Epithelial cell of esophagus (primary cell): ENCODE results near the gene SNCAIP.

ENCODE experiments used
- DNase-seq: peaks from one replicate; pipeline ENCODE4 v3.0.0; 2010; ENCODE audit warnings: low read depth
- H3K4me3 ChIP-seq: 2 replicates; pipeline ENCODE4 v1.5.1; 2011; ENCODE audit warnings: mild to moderate bottlenecking, low read length, control low read depth
- CTCF ChIP-seq: IDR thresholded peaks from 2 replicates; pipeline ENCODE4 v1.5.1; 2011; ENCODE audit warnings: low read depth, mild to moderate bottlenecking, low read length, control low read depth, inconsistent platforms; ENCODE audit not compliant: insufficient read depth; ENCODE audit errors: missing control alignments

Gene SNCAIP

DNA sequence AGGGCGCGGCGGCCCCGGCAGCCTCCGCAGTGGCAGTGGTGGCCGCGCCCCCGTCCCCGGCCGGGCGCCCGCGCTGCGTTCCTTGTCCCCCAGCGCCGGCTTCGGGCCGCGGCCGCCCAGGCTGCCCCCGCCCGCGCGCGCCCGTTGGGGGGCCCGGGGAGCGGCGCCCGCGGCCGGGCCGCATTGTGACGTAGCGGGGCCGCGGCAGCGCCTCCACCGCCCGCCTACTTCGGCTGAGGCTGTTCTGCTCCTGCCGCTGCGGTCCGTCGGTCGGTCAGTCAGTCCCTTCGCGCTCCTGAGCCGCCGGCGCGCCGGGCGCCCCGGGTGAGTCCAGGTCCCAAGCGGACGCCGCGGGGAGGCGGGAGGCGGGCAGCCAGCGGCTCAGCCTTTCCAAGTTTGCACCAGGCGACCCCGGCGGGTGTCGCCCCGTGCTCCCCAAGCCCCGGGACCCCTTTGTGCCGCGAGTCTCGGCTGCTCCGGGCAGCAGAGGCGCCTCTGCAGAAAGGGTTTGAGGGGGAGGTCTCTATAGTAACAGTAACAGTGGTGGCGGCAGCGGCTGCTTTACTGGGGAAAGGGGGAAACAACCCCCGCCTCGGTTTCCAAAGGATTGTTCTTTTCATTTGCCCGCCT lies at the start of gene SNCAIP:
Gene SNCAIP (plus strand): TSS at position 277 of the 630 bp plus-strand sequence. CDS start 78,898 bp downstream, outside the sequence.
- TF ChIP-seq CTCF: no peak
- peak within 1 kb of the TSS; percentile 28 for H3K4me3 ChIP-seq
- peak; percentile 34 for DNase-seq

DNA sequence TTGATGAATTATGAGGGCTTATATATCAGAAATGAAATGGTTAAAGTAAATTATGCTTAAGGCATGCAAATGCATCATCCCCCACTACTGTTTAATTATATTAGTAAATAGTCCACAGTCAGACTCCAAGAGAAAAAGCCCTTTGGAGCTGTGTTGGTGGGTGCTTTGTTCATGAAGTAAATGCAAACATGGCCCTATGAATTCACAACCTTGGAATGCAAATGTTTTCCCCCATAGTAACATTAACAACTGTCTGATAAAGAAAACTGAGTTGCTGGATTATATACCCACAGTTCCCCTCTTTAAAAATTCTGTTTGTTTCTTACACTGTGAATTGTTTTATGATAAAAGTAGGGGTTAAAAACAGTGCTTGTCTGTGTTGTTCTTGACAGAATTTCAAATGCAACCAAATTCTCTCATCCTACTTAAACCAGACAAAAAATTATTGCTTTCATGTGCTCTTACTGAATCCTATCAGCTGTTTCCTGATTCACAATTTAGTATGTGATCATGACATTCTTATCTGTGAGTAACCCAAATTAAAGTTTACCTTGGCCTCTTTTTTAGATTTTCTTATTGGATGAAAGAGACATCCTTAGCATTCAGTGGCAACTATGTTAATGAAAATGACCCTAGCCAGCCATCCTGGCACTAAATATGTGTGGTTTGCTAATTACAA lies 48.5 kb upstream of the SNCAIP start:
- no peak for TF ChIP-seq CTCF
- H3K4me3 ChIP-seq: no peak overlapping the region
- DNase-seq: no peak

DNA sequence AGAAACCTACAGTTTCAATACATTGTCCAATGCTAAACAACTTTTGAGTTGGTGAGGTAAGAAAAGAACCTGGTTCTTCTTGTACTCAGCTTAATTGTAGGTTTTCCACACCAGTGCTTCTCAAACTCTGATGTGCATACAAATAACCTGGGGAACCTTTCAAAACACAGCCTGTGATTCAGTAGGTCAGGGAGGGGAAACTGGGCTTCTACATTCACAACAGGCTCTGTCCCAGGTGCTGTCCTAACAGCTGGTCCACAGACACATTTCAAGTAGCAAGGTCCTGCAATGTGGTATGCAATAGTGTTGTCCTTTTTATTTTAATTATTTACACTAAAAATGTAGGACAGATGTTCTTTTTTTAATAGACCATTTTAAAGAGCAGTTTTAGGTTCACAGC lies 47.4 kb upstream of the SNCAIP start:
- H3K4me3 ChIP-seq: no peak overlapping the region
- no peak for DNase-seq
- TF ChIP-seq CTCF: no peak

- peak; percentile 19 for DNase-seq
- TF ChIP-seq CTCF: no peak
- H3K4me3 ChIP-seq: no peak overlapping the region
Observed at GRCh38 chr5:122267185-122267584, 44.9 kb upstream of the SNCAIP start.

- DNase-seq: no peak
- no peak overlapping the region for H3K4me3 ChIP-seq
- TF ChIP-seq CTCF: no peak
Observed at GRCh38 chr5:122273696-122274095, 38.3 kb upstream of the SNCAIP start.

DNA sequence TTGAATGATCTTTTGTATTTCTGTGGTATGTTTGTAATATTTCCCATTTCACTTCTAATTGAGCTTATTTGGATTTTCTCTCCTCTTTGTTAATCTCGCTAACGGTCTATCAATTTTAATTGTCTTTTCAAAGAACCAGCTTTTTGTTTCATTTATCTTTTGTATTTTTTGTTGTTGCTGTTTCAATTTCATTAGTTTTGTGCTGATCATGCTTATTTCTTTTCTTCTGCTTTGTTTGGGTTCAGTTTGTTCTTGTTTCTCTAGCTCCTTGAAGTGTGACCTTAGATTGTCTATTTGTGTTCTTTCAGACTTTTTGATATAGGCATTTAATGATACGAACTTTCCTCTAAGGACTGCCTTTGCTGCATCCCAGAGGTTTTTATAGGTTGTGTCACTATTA lies 28.4 kb upstream of the SNCAIP start:
- no peak overlapping the region for H3K4me3 ChIP-seq
- no peak for TF ChIP-seq CTCF
- no peak for DNase-seq

- no peak overlapping the region for H3K4me3 ChIP-seq
- no peak for TF ChIP-seq CTCF
- no peak for DNase-seq
Observed at GRCh38 chr5:122286541-122286940, 25.5 kb upstream of the SNCAIP start.
